ENCODE measurements around the gene ZDHHC16.
"Not testable (repeated sequence)": the region's sequence is repeated elsewhere in the genome, so short reads cannot be mapped to it uniquely, and the experiment has no call there.

The ZDHHC16 gene

DNA sequence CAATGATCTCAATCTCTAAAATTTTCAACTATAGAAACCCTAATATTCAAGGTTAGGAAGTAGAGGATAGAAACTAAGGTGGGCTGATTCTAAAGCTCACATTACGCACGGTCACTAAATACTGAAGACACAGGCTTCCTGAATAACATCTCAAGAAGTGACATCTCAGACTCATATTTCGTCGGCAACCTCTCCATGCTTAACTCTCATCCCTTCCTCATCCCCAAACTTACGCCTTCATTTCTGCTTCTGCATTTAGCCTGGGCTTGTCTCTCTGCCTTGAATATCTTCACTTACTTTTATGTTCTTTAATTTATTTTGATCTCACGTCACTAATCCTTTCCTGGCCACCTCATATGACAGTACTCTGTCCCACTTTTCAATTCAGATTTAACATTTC is 10.8 kb upstream of the ZDHHC16 start:
- no peak for DNase-seq

DNA sequence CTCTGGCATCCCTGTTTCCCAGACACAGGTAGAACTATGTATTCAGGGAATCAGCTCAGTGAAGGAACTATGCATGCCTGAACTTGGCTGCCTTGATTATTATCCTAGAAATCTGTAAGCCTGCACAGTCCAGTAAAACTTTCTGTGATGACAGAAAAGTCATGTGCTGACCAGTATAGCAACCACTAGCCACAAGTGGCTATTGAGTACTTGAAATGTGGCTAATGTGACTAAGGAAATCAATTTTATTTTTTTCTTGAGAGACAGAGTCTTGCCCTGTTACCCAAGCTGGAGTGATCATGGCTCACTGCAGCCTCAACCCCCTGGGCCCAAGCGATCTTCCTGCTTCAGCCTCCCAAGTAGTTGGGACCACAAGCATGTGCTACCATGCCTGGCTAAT is 3.7 kb upstream of the ZDHHC16 start:
- no peak for DNase-seq

DNA sequence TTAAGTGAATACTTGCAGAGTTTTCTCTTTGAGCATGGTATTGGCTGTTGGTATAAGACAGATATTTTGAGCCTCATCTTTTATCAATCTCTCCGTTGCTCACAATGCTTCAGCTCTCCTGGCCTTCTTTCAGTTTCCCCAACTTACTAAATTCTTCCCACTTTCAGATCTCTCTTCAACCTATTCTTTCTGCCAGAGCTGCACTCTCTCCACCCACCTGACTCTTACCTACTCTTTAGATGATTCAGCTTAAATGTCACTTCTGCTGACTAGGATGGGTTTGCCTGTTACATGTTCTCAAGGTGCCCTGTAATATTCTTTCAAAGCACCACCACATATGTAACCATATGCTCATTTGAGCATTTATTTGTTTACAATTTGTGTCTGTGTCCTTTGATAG is 1.8 kb upstream of the ZDHHC16 start:
- no peak for DNase-seq

DNA sequence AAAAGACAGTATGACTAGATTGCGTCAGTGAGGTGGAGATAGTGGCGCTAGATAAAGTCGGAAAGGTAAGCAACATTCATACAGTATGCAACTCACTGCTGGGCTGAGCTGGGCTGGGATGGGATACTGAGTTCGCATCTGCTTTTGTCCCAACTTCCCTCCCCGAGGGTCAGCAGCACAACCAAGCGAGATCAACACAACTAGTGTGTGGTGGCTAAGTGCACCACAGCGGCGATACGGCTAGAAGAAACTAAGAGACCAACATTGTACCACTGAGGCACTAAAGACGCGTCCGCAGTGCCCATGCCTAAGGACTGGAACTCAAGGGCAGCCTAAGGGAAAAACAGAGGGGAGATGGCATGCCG is 636 bp upstream of the ZDHHC16 start:
- no peak for DNase-seq

DNA sequence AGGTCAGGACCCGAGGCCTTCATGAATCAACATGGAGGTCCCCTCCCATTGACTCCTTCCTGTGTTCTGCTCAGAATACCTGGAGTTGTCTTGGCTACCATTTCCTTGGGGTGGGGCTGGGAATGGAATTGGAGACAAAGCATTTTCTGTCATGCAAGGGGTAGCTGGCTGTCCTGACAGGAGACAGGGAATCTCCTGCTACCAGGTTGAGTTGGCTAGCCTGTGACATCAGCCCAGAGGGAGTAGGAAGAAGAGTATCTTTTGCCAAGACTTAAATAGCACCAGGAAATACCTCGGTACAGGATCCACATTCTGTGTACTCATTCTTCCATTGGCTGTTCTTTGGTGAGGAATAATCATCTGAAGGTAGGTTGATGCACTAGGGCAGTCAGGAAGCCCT is 4.9 kb downstream of the ZDHHC16 start:
- no peak for DNase-seq

DNA sequence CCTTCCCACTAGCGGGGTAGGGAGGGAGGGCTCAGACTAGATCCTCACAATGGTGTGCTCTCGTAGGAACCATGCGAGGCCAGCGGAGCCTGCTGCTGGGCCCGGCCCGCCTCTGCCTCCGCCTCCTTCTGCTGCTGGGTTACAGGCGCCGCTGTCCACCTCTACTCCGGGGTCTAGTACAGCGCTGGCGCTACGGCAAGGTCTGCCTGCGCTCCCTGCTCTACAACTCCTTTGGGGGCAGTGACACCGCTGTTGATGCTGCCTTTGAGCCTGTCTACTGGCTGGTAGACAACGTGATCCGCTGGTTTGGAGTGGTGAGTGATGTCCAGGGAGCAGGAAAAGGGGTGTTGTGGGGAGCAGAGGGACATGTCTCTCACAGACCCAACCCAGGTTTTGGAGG is 5.6 kb downstream of the ZDHHC16 start:
- DNase-seq = no peak

DNA sequence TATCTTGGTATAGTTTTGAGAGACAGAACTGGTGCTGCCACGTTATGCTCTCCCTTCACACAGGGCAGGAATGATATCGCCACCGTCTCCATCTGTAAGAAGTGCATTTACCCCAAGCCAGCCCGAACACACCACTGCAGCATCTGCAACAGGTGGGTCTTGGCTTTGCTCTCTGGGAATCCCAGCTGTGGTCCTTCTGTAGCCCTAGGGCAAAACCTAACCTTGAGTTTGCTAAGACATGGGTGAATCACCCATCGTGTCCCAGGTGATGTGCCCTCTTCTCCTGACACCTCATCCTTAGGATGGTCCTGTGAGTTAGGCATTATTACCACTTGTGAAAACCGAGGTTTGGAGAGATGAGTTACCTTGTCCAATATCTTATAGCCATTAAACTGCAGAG is 6.4 kb downstream of the ZDHHC16 start:
- no peak for DNase-seq

DNA sequence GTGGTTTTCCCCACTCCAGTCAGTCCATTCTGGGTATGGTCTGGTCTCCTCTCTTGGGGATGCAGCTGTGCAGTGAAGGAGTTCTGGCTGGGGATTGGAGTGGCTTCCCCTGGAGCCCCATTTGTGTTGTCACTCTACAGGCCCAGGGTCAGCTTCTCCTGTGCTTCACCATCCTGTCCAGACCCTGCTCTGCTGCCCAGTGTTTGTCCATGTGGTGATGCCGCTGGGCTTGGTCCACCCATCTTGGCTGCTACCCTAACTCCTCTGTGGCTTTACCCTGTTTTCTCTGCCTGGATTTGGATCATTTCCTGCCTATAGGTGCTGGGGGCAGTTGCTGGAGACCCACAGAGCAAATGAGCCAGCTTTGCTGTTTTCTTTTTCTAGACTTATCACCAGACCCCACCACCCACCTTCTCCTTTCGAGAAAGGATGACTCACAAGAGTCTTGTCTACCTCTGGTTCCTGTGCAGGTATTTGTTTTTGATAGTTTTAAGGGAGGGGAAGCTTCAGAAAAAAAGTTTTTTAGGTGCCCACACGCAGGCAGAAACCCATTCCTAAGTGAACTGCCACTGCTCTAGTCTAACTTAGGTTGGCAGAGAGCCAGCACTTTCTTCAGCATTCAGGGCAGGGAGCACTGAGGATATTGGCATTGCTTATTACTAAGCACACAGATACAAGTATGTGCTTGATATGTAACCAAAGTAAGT is 8.5 kb downstream of the ZDHHC16 start:
- no peak for DNase-seq

DNA sequence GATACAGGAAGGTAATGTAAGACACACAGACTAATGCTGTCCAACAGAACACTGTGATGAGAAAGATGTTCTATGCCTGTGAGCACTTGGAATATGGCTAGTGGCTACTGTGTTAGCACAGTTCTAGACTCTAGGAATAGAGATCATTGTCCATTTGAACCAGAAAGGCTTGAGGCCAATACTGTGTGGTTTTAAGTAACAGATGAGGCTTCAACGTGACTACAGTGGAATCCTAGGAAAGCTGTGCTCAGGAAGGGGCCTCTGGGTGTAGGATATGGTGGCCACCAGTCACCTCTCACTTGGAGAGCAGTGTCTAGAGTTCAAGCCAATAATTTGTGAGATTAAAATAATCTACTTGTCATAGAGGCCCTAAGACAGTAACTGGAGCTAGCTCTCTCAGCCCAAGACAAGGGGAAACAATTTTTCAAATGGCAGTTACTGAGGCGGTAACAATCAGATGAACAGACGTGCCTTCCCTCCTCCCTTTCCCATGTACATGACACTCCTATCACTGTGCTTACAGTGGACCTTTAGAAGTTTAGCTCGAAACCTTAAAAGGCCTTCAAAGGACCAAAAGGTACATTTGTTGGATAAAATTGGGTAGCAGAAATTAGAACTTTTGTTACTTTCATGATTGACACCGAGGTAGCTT is 10.2 kb downstream of the ZDHHC16 start:
- DNase-seq = no peak

DNA sequence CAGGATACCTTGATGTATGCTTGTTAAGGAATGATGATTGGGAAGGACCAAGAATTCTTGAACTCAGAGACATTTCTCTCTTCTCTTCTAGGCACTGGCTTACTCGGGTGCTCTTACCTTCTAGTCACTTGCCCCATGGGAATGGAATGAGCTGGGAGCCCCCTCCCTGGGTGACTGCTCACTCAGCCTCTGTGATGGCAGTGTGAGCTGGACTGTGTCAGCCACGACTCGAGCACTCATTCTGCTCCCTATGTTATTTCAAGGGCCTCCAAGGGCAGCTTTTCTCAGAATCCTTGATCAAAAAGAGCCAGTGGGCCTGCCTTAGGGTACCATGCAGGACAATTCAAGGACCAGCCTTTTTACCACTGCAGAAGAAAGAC is 10.7 kb downstream of the ZDHHC16 start:
- no peak for DNase-seq

DNA sequence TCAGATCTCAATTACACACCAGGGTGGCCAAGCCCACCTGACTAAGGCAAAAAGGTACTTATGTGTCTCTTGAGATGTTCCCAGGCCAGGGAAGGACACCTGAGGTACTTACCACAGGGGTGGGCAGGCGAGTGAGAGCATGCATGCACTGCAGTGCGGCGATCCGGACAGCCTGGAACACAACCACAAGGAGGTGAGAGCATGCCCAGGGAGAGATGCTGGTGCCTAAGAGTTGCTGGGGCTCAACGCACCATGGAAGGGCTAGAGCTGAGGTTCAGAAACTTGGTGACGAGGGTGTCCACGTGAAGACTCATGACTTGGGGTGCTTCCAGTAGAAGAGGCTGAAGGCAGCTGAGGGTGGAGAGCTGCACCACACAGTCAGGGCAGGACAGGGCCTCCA is 13.1 kb downstream of the ZDHHC16 start:
- DNase-seq = no peak

DNA sequence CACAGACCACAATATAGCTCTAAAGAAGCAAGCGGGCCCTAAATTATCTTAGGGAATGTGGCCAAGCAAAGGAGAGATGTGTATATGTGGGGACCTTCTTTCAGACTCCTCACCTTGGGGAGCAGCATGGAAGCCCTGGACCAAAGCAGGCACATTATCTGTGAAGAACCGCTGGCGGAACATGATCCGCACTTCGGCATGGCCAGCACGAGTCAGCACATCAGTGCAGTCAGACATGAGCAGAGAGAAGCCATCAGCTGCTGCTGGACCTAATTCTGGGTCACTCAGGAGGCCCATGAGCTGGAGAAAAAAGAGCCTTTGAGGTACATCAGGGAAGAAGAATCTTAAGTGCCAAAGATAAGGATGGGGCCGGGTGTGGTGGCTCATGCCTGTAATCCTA is 14.0 kb downstream of the ZDHHC16 start:
- no peak for DNase-seq

DNA sequence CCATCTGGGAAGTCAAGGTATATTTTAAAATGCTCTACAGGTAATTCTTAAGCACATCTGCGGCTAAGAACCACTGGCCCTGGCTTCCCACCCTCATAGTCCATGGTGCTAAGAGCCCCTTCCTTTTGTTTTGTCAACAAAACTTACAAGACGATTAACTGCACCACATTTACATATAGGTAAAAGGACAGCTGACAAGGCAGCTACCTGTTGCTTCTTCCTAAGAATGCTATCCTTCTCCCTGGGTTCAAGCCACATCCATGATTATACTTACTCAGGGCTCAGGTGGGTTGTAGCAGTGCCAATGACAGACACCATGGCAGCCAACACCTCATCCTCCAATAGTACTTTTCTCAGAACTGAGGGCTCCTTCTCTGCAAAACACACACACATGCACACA is 16.3 kb downstream of the ZDHHC16 start:
- no peak for DNase-seq

DNA sequence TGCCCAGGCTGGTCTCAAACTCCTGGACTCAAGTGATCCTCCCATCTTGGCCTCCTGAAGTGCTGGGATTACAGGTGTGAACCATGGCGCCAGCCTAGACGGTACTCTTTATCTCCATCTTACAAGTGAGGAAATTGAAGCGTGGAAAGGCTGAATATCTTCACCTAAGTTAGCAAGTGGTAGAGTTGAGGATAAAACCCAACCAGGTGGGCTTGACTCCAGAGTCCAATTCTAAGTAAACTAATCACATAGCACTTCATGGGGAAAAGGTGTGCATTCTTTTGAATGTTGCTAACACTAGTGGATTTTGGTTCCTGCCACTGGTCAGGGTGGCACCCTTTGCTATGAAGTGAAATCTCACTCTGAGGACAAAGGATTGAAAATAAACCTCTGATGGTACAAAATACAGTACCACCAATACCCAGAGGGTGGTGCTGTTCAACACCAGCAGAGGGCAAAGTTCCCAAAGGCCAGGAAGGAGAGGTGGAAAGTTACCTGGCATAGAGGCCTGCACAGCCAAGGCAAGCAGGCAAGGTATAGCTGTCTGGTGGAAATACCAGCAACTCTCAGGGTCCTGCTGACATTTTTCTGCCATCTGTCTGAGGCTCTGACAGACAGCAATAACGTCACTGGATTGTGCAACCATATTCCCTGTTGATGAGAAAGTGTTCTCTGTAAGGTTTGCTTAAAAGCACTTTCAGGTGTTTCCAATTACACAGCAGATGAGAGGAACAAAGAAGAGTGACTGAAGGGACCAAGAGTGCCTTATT is 17.6 kb downstream of the ZDHHC16 start:
- DNase-seq = peak; percentile 66

DNA sequence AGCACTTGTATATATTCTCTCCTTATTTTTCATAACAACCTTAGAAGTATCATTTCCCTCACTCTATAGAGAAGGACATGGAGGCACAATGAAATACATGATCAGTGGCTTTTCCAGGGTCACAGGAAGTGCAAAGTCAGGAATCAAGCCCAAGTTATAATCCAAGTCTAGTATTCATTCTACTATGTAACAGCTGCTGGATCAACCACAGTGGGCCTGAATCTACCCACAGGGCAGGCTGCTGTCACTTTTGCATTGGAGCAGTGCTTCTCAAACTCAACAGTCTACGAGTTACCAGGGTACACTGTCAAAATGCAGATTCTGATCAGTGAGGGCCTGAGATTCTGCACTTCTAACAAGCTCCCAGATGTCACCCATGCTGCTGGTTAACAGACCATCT is 18.3 kb downstream of the ZDHHC16 start:
- no peak for DNase-seq

DNA sequence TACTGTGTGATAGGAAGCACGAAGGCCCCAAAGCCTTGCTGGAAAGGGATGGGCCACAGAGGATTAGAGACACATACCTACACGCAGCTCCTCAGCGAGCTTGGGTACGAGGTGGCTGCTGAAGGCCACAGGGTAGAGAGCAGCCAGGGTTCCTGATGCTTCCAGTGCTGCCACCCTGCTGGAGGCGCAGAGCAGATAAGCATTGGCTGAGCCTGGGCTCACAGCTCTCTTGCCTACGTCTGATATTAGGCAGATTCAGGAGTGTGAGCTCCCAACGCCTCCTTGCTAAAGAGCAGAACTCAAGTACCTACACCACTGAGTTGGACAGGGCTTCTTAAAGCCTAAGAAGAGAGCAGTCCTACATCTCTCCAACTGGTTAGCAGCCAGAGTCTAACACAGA is 20.0 kb downstream of the ZDHHC16 start:
- no peak for DNase-seq

DNA sequence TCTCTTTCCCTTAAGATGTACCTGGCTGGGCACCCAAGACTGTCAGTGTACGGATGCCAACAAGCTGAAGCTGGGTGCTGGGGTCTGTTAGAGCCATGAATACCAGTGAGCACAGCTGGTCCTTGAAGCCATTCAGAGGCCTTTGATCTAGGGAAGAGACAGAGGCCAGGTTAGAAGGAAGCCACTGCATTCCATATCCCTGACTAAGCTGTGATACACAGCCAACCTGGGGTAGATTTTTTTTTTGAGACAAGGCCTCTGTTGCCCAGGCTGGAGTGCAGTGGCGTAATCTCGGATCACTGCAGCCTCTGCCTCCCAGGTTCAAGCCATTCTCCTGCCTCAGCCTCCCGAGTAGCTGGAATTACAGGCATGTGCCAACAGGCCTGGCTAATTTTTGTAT is 20.8 kb downstream of the ZDHHC16 start:
- peak; percentile 27 for DNase-seq

DNA sequence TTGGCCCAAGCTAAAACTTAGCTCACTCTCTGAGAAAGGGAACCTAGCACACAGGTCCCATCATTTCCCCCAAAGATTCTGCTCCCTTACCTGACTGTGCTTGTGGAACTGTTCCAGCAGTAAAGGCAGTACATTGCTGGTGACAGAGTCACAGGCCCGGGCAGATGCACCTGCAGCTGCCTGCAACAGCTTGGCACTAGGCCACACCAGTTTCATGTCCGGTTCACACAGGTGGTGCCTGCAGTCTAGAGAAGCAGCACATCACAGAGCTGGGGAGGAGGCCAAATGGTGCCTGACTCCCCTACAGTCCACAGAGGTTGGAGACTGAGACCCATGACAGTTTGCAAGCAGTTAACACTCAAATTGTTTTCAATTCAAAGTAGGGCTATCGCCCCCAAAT is 22.2 kb downstream of the ZDHHC16 start:
- no peak for DNase-seq

DNA sequence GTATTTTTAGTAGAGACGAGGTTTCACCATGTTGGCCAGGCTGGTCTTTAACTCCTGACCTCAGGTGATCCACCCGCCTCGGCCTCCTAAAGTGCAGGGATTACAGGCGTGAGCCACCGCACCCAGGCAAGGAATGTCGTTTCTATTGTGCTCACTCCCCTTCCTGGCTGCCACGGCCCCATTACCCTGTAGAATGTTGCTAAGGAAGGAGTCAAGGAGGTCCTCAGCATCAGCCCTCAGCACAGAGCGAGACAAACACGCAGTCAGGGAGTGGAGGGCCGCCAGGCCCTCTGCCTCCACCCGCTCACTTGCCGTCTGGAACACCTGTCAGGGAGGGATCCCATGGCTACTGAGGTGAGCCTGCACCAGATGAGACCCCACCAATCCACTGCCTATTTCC is 22.8 kb downstream of the ZDHHC16 start:
- not testable (repeated sequence) for DNase-seq

DNA sequence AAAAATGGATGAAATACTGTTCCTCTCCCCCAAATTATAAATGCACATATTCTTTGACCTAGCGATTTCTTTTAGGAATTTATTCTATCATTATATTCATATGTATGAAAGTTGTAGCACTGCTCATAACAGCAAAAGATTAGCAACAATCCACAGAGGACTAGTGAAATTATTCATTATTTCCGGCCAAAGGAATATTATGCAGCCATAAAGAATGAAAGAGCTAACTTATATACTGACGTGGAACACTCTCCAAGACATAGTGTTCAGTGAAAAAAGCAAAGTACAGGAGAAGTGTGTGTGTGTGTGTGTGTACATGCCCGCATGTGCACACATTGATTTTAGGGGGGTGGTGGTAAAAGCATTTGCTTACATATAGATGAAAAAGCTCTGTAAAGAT is 28.9 kb downstream of the ZDHHC16 start:
- DNase-seq = no peak

DNA sequence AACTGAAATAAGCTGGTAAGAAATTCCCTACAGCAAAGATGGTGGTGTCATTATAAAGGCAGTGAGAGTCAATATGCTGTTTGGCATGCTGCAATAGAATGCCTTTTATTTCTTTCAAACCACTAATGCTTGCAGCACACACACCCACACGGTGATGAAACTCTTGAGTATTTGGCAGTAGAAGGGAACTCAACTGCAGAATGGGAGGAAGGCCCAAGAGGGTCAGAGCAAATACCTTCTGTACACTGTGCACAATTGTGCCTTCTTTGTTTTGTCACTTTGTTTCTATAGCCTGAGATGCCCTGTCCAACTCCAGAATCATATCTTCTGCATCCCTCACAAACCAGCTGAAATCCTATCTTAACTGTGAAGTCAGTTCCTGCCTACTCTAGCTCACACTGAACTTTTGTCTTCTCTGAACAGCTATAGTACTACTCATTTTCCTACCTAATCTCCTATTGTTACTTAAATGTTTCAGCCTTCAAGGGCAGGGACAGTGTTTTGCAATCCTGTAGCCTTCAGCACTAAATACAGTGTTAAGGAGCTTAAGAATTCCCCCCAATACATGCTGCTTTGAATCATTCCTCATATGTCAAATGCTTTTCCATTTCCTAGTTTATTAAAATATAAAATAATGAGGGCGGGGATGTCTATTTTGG is 30.1 kb downstream of the ZDHHC16 start:
- peak; percentile 20 for DNase-seq

DNA sequence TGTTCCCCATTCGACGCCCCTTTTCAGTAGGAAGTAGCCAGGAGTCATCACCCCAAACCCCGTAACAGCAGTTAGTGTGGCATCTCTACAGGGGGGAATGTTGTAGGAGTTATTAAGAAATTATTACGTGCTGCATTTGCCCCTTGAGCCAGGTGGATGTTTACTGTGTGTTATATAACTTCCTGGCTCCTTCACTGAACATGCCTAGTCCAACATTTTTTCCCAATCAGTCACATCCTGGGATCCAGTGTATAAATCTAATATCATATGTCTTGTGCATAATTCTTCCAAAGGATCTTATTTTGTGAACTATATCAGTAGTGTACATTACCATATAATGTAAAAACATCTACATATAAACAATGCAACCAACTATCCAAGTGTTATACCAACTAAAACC is 33.4 kb downstream of the ZDHHC16 start:
- not testable (repeated sequence) for DNase-seq

DNA sequence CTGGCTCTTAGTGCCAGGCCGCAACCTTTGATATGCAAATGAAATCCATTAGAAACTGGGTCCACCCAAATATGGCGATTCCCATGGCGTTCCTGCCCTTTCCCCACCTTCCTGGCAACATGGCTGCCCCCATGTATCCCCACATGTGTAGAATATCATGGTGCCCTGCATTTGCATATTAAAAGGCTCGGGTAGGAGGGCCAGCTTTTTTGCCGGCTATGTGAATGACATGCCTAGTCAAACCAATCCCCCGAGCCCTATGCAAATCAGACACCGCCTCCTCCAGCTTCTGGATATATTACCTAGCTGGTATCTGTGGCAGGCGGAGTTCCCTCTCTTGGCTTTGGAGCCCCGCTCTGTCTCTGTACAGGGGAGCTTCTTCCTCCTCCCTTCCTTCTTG is 34.0 kb downstream of the ZDHHC16 start:
- no peak for DNase-seq

DNA sequence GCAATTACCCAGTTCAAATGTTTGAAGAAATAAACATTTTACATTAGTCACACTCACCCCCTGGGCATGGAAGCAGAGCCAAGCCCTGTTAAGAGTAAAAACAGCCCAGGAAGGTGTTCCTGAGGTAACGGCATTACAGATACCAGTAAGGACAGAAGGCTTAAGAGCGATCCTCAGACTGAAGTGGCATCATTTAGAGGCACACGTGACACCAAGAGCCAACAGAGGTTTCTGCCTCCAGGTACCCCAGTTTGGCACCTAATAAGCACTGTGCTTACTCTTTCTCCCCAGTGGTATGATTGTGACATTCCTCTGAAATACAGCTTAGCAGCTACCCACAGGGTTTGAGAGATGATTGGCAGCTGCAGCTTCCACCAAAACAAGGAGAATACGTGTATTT is 35.1 kb downstream of the ZDHHC16 start:
- DNase-seq = no peak
